ENCODE results near the gene PSMG2. TPM values are rescaled to one million over a fixed set of nuclear protein-coding genes. Genes with fewer than 3 reads are reported as not detected.

Gene PSMG2, protein sequence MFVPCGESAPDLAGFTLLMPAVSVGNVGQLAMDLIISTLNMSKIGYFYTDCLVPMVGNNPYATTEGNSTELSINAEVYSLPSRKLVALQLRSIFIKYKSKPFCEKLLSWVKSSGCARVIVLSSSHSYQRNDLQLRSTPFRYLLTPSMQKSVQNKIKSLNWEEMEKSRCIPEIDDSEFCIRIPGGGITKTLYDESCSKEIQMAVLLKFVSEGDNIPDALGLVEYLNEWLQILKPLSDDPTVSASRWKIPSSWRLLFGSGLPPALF
- total RNA-seq, result 100 to 1,000 TPM; 112 to 133 TPM

DNA sequence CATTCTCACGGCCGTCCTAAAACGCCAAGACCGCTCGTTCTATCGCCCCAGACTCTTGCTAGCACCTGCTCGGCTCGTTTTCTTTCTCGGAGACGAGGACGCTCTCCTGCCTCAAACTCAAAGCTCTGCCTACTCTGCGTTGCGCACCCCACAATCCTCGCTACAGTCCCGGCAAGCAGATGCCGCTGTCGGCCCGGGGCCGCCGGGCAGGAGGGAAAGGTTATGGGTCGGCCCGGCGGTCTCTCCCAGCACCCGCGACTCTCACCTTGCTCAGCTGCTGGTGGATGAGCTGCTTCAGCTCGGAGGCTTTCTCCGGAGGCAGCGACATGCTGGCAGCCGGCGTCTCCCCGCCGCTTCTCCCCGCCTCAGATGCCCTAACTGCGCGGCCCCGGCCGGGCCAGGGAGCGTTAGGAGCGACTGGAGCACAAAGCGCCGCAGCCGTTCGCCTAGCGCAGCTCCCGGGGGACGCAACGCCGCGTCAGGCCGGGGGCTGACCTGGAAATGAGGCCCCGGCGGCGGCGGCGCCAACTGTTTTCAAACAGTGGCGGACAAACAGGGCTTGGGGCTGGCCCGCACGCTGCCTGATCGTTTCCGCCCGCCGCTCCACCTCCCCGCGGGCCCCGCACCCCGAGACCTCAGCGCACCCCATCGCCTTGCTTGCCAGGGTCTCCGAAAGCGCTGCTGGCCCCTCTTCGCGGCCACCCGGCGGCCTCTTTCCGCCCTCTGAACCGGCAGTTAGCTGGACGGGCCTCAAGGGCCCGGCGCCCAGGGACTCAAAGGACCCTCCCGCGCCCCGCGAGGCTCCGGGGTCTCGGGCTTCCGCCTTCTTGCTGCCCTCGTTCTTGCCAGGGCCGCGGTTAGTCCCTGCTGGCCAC, at the start of gene PSMG2, which contains the start of gene CEP76:
TSS of gene PSMG2 (plus strand) at position 822 of the 875 bp plus-strand sequence. CDS start 66 bp downstream, outside the sequence.
TSS of gene CEP76 (minus strand) at position 503 of the 875 bp plus-strand sequence. CDS start at position 328, 175 bp downstream.
- no peaks in the 10 kb centered on the region for H3K27me3 Mint-ChIP-seq
- ChIA-PET POLR2A (interaction anchor here (0.8 kb wide), 1 partner anchor 27 kb away, joined by 4 read pairs; no protein-coding TSS in a partner anchor), CTCF (interaction anchor here (0.7 to 2.8 kb wide), 6 partner anchors 10 to 312 kb away, joined by 3 to 13 read pairs (median 4); no protein-coding TSS in a partner anchor)
- H3K9me3 Mint-ChIP-seq, result no peaks in the 10 kb centered on the region
- peak within 1 kb of the TSS; percentile 93 for H3K4me3 Mint-ChIP-seq
- H3K36me3 Mint-ChIP-seq (ENCODE audit: low read depth), result peaks cover 45% of the 10 kb centered on the region
- H3K27ac Mint-ChIP-seq, result peak within 1 kb of the TSS; percentile 100
- H3K4me1 Mint-ChIP-seq, result peaks cover 46% of the 10 kb centered on the region
- DNase-seq, result peak; percentile 83

DNA sequence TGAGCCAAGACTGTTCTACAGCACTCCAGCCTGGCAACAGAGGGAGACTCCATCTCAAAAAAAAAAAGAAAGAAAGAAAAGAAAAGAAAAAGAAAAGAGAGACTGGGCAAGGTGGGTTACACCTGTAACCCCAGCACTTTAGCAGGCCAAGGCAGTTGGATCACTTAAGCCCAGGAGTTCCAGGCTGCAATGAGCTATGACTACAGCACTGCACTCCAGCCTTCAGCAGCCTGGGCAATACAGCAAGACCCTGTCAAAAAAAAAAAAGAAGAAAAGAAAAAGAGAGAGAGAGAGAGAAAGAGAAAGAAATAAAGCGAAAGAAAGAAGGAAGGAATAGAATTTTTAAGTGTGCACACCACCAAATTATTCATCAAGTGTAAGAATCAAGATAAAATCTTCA, 47.9 kb upstream of the PSMG2 start:
- DNase-seq, result no peak
- peaks cover 30% of the 10 kb centered on the region for H3K27me3 Mint-ChIP-seq
- H3K4me3 Mint-ChIP-seq, result no peak overlapping the region
- peaks cover 38% of the 10 kb centered on the region for H3K4me1 Mint-ChIP-seq
- H3K36me3 Mint-ChIP-seq (ENCODE audit: low read depth), result peaks cover 2% of the 10 kb centered on the region
- ChIA-PET POLR2A (no interaction called here), CTCF (no interaction called here)
- no peaks in the 10 kb centered on the region for H3K9me3 Mint-ChIP-seq
- H3K27ac Mint-ChIP-seq, result no peak overlapping the region

DNA sequence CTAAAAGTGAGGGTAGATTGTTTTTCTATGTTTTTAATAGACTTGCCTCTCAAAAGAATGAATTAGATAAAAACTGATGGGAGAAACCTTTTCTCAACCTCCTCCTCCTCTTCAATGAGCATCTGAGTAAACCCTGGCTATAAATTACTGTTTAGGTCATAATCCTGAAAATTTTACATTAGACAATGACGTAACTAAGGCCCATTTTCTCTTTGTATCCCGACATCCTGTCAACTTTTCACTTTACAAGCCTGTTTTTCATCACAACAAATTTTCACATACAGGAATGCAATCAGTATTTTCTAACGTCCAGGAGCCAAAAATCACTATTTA, 46.3 kb upstream of the PSMG2 start:
- H3K27me3 Mint-ChIP-seq, result peaks cover 29% of the 10 kb centered on the region
- H3K4me1 Mint-ChIP-seq, result peaks cover 35% of the 10 kb centered on the region
- H3K36me3 Mint-ChIP-seq (ENCODE audit: low read depth), result peaks cover 2% of the 10 kb centered on the region
- ChIA-PET CTCF (interaction anchor here (0.6 kb wide), 1 partner anchor 277 kb away, joined by 3 read pairs; no protein-coding TSS in a partner anchor), POLR2A (no interaction called here)
- DNase-seq, result no peak
- H3K9me3 Mint-ChIP-seq, result no peaks in the 10 kb centered on the region
- H3K4me3 Mint-ChIP-seq, result peak overlapping the region; percentile 70
- peak overlapping the region; percentile 7 for H3K27ac Mint-ChIP-seq

DNA sequence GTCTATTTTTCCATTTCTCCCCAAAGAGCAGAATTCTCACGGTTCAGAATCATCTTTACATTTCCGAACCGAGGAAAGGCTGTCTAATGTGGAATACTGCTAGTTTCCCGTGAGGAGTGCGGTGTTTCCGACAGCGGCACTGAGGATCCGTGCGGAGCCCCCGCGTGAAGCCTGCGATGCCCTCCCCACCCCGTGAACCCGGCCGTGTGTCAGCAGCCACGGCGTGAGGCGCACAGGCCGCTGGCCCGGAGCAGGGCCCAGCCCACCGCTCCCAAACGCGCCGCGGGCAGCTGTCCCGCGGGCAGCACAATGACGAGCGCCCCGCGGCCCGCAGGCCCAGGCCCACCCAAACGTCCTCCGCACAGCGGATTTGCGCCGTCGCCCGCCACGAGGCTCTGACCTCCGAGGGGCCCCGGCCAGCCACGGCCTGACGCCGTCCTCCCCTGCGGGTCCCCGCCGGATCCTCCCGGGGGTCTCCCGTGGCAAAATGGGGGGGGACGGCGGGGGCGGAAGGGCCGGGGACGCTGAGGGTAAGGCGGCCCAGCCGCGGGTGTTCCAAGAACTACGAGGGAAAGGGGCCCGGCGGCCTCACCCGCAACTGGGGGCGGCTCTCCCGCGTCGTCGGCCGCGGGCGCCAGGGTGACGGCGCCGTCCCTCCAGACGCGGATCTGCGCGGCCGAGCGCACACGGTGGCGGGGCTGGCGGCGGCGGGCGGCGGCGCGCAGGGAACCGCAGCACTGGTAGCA, 45.7 kb upstream of the PSMG2 start:
- Mint-ChIP-seq H3K36me3 (ENCODE audit: low read depth) (peaks cover 2% of the 10 kb centered on the region), H3K4me1 (peaks cover 30% of the 10 kb centered on the region), H3K4me3 (peak overlapping the region; percentile 70), H3K27ac (peak overlapping the region; percentile 7), H3K27me3 (peaks cover 27% of the 10 kb centered on the region), H3K9me3 (no peaks in the 10 kb centered on the region)
- POLR2A ChIA-PET, result no interaction called here
- DNase-seq, result peak; percentile 12
- CTCF ChIA-PET, result interaction anchor here (0.6 kb wide), 1 partner anchor 277 kb away, joined by 3 read pairs; no protein-coding TSS in a partner anchor

DNA sequence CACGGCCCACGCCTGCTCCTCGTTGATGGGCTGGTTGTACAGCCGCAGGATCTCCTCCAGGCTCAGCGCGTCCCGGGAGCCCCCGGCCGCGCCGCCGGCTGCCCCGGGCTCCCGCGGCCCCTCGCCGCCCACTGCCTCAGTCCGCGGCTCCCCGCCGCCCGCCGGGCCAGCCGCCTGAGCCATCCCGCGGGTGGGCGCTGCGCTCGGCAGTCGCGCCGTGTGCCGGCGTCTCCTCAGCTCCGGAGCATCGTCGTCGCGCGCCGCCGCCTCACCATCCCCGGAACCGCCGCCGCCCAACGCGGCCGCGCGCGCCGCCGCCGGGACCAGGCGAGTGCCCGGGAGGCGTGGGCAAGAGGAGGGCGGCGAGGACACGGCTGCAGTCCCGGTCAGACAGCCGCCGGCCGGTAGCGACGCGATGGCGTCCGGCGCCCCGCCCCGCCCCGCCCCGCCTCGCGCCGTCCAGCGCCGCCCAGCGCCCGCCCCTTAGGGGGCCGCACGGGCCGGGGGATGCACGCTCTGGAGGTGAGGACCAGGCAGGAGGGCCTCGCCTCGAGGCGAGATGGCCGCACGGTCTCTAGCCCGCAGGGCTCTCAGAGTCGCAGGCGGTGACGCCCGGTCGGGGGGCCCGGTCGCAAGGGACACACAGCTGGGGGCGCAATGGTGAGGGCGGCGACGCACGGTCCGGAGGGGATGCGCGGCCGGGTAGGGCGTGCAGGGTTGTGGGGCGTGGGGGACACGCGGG, 45.0 kb upstream of the PSMG2 start, which contains the start of gene SPIRE1:
TSS of gene SPIRE1 (minus strand) at position 424 of the 742 bp plus-strand sequence. CDS start at position 183, 241 bp downstream.
- Mint-ChIP-seq H3K4me3 (peak within 1 kb of the TSS; percentile 81), H3K36me3 (ENCODE audit: low read depth) (peaks cover 2% of the 10 kb centered on the region), H3K4me1 (peaks cover 23% of the 10 kb centered on the region), H3K9me3 (no peaks in the 10 kb centered on the region), H3K27ac (peak within 1 kb of the TSS; percentile 82), H3K27me3 (peaks cover 27% of the 10 kb centered on the region)
- peak; percentile 38 for DNase-seq
- POLR2A ChIA-PET, result no interaction called here
- CTCF ChIA-PET, result interaction anchor here (0.6 to 1.5 kb wide), 2 partner anchors 23 to 278 kb away, joined by 3 read pairs; no protein-coding TSS in a partner anchor

DNA sequence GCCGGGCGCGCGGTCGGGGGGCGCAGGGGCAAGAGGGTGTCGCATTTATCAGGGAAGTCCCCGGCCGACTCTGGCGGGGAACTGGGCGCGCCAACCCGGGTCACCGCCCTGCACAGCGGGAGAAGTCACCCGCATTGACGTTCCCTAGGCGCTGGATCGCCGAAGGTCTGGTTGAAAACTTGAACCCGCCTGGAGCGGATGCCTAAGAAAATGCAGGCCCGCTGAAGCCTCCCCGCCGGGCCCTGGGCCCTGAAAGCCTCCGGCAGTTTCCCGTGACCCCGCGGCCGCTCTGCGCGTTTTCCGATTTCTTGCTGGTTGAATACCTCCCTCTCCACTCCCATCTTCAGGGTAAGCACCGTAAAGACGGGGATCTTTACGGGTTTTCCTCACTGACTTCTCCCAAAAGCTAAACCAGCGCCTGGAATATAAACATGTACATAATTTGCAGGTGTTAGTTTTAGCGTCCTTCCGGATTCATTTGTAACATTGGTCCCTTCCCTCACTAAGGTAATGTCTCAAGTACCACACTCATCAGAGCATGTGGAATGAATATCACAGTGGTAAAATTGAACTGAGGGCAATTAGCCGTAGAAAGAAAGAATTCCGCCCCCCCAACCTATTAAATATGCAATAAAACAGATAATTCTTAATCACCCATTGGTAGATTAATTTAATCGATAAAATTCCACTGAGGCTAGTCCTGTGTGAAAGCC, 44.3 kb upstream of the PSMG2 start:
- peak overlapping the region; percentile 82 for H3K27ac Mint-ChIP-seq
- no peaks in the 10 kb centered on the region for H3K9me3 Mint-ChIP-seq
- H3K4me3 Mint-ChIP-seq, result peak overlapping the region; percentile 81
- ChIA-PET CTCF (interaction anchor here (0.6 to 1.5 kb wide), 3 partner anchors 256 to 278 kb away, joined by 3 to 4 read pairs (median 3); no protein-coding TSS in a partner anchor), POLR2A (no interaction called here)
- H3K4me1 Mint-ChIP-seq, result peaks cover 16% of the 10 kb centered on the region
- DNase-seq, result peak; percentile 25
- H3K27me3 Mint-ChIP-seq, result peaks cover 25% of the 10 kb centered on the region
- H3K36me3 Mint-ChIP-seq (ENCODE audit: low read depth), result peaks cover 2% of the 10 kb centered on the region

DNA sequence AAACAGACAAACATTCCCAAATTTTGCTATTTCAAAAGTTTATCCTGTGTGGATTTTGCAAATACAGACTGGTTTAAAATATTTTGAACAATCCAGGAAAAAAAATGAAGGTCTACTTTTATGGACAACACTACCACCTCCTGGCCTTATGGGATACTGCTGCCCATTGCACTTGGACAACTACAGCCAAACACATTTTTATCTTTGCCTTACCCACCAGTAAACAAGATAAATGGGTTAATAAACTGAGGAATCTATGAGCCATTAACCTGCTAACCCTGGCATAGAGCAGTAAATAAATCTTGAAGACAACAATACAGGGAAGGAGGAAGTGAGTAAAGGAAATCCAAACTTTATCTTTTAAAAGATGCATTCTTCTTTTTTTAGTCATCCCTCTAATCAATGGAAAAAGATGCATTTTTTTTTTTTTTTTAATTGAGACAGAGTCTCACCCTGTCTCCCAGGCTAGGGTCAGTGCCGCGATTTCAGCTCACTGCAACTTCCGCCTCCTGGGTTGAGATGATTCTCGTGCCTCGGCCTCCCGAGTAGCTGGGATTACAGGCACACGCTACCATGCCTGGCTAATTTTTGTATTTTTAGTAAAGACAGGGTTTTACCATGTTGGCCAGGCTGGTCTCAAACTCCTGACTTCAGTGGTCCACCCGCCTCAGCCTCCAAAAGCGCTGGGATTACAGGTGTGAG, 42.8 kb upstream of the PSMG2 start:
- H3K36me3 Mint-ChIP-seq (ENCODE audit: low read depth), result peaks cover 2% of the 10 kb centered on the region
- DNase-seq, result peak; percentile 48
- no peak overlapping the region for H3K27ac Mint-ChIP-seq
- no peak overlapping the region for H3K4me3 Mint-ChIP-seq
- ChIA-PET POLR2A (no interaction called here), CTCF (interaction anchor here (0.9 to 1.2 kb wide), 3 partner anchors 220 to 290 kb away, joined by 3 to 6 read pairs (median 4); no protein-coding TSS in a partner anchor)
- no peaks in the 10 kb centered on the region for H3K9me3 Mint-ChIP-seq
- H3K4me1 Mint-ChIP-seq, result peaks cover 14% of the 10 kb centered on the region
- H3K27me3 Mint-ChIP-seq, result peaks cover 21% of the 10 kb centered on the region

DNA sequence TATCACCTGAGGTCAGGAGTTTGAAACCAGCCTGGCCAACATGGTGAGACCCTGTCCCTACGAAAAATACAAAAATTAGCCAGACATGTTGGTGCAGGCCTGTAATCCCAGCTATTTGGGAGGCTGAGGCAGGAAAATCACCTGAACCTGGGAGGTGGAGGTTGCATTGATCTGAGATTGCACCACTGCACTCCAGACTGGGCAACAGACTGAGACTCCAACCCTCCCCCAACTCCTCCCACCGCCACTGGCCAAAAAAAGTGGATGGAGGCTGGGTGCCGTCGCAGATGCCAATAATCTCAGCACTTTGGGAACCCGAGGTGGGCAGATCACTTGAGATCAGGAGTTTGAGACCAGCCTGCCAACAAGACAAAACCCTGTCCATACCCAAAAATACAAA, 34.8 kb upstream of the PSMG2 start:
- Mint-ChIP-seq H3K9me3 (no peaks in the 10 kb centered on the region), H3K27ac (no peak overlapping the region), H3K36me3 (ENCODE audit: low read depth) (peaks cover 2% of the 10 kb centered on the region), H3K4me3 (no peak overlapping the region), H3K27me3 (no peaks in the 10 kb centered on the region), H3K4me1 (no peaks in the 10 kb centered on the region)
- POLR2A ChIA-PET, result no interaction called here
- CTCF ChIA-PET, result interaction anchor here (0.6 to 0.7 kb wide), 2 partner anchors 178 to 756 kb away, joined by 3 to 5 read pairs; no protein-coding TSS in a partner anchor
- no peak for DNase-seq

DNA sequence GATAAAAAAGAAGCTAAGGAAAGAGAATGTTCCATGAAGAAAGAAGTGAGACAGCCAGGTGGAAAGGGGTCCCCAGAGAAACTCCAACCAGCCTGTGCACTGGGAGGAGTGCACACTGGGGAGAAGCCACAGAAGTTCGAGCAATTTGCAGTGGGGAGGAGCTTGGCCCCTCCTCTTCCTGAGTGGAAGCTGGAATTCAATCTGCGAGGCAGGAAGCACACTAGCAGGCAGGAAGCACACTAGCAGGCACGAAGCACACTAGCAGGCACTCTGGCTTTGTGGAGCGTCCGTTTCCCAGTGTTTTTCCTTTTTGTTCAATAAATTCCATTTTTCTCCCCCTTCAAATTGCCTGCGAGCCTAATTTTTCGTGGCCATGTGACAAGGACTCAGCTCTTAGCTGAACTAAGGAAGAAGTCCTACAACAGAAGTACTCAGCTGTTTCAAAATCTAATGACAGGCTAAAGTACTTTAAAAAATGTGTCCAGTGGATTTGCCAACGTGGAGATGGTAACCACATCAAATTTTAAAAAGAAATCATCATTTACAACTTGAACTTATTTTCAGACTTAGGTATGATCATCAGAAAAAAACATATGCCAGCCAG, 23.6 kb upstream of the PSMG2 start:
- H3K4me1 Mint-ChIP-seq, result peaks cover 10% of the 10 kb centered on the region
- H3K9me3 Mint-ChIP-seq, result no peaks in the 10 kb centered on the region
- H3K4me3 Mint-ChIP-seq, result no peak overlapping the region
- peaks cover 22% of the 10 kb centered on the region for H3K36me3 Mint-ChIP-seq (ENCODE audit: low read depth)
- ChIA-PET POLR2A (no interaction called here), CTCF (interaction anchor here (0.9 kb wide), 1 partner anchor 13 kb away, joined by 3 read pairs; no protein-coding TSS in a partner anchor)
- no peak for DNase-seq
- H3K27ac Mint-ChIP-seq, result peak overlapping the region; percentile 74
- H3K27me3 Mint-ChIP-seq, result no peaks in the 10 kb centered on the region

DNA sequence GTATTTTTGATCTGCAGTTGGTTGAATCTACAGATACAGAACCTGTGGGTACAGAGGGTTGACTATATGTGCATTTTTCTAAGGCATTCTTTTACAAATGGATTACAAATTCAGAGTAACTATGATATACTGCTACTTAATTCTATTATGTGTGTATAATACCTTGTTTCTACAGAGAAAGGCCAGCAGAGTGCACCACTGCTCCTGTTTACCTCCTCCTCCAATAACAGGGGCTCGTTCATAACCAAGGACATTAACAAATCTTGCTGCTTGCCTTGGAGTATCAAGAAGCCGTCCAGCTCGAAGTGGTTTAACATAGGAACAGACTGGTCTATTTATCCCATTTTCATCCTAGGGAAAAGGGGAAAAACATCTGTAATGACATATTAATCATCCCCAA, 16.7 kb upstream of the PSMG2 start:
- Mint-ChIP-seq H3K27ac (no peak overlapping the region), H3K9me3 (no peaks in the 10 kb centered on the region), H3K4me3 (no peak overlapping the region), H3K36me3 (ENCODE audit: low read depth) (peaks cover 3% of the 10 kb centered on the region), H3K4me1 (peaks cover 4% of the 10 kb centered on the region), H3K27me3 (no peaks in the 10 kb centered on the region)
- DNase-seq, result no peak
- CTCF ChIA-PET, result no interaction called here
- POLR2A ChIA-PET, result no interaction called here

Measured in activated CD4-positive, alpha-beta T cell treated with anti-CD3 and anti-CD28 coated beads, Interleukin-2, amount 10 ng/mL, durations not matched to agents 7 days and 5 days (primary cell).